WTC11 (cell line): Measurements from ENCODE around the gene PBX3. TPM values are rescaled to one million over a fixed set of nuclear protein-coding genes. Genes with fewer than 3 reads are reported as not detected.

Experiments used
- ATAC-seq: fragments of 200-7000 bp; cut with Tn5 transposase; 2 replicates; pipeline ENCODE4 v1.10.0; 2021; ENCODE audit warnings: mild to moderate bottlenecking, moderate library complexity
- CTCF ChIA-PET: fragments of 300-600 bp; sonication (Branson Sonifier 250); formaldehyde crosslinking; loops from one replicate; lab custom pipeline; 2021; ENCODE audit warnings: antibody characterized with exemption; lab: Charles Lee
- POLR2A ChIA-PET: fragments of 350-600 bp; sonication (Branson Sonifier 250); formaldehyde crosslinking; loops from one replicate; lab custom pipeline; 2021; ENCODE audit warnings: antibody characterized with exemption; lab: Charles Lee
- DNase-seq: peaks from one replicate; pipeline ENCODE4 v3.0.0; 2021; ENCODE audit warnings: low spot score
- H3K27ac Mint-ChIP-seq: 2 replicates; pipeline ENCODE4 v1.8.0; 2021; ENCODE audit warnings: mixed read lengths
- H3K27me3 Mint-ChIP-seq: 2 replicates; pipeline ENCODE4 v1.8.0; 2021; ENCODE audit warnings: low read depth, mild to moderate bottlenecking, moderate library complexity, mixed read lengths
- H3K36me3 Mint-ChIP-seq: 2 replicates; pipeline ENCODE4 v1.8.0; 2021; ENCODE audit warnings: mixed read lengths
- H3K4me1 Mint-ChIP-seq: 2 replicates; pipeline ENCODE4 v1.8.0; 2022; ENCODE audit warnings: mixed read lengths
- H3K4me3 Mint-ChIP-seq: 2 replicates; pipeline ENCODE4 v1.8.0; 2021; ENCODE audit warnings: mild to moderate bottlenecking, moderate library complexity, mixed read lengths
- H3K9me3 Mint-ChIP-seq: 2 replicates; pipeline ENCODE4 v1.8.0; 2021; ENCODE audit warnings: mixed read lengths
- ARID4B ChIP-seq: sonication (generic); formaldehyde crosslinking; IDR thresholded peaks from 2 replicates; pipeline ENCODE4 v1.8.0; 2023; ENCODE audit warnings: missing genetic modification reagents, mild to moderate bottlenecking, borderline replicate concordance
- ATF1 ChIP-seq: sonication (generic); formaldehyde crosslinking; IDR thresholded peaks from 2 replicates; pipeline ENCODE4 v1.8.1; 2023; ENCODE audit warnings: mild to moderate bottlenecking, moderate library complexity, missing genetic modification reagents
- CBFB ChIP-seq: sonication (generic); formaldehyde crosslinking; IDR thresholded peaks from 2 replicates; pipeline ENCODE4 v1.8.1; 2022; ENCODE audit warnings: mild to moderate bottlenecking, low read depth, missing genetic modification reagents
- E2F5 ChIP-seq: sonication (generic); formaldehyde crosslinking; IDR thresholded peaks from 2 replicates; pipeline ENCODE4 v1.8.1; 2022; ENCODE audit warnings: mild to moderate bottlenecking, moderate library complexity, missing genetic modification reagents
- EMX1 ChIP-seq: fragments of 250-450 bp; sonication (Bioruptor Pico); IDR thresholded peaks from 2 replicates; pipeline ENCODE4 v1.8.0; 2021; ENCODE audit warnings: mild to moderate bottlenecking
- ERG ChIP-seq: fragments of 250-450 bp; sonication (Bioruptor Pico); IDR thresholded peaks from 2 replicates; pipeline ENCODE4 v1.8.0; 2021; ENCODE audit warnings: mild to moderate bottlenecking
- ETV6 ChIP-seq: sonication (generic); formaldehyde crosslinking; IDR thresholded peaks from 2 replicates; pipeline ENCODE4 v1.8.1; 2022; ENCODE audit warnings: mild to moderate bottlenecking, missing genetic modification reagents
- FOXK1 ChIP-seq: sonication (generic); formaldehyde crosslinking; IDR thresholded peaks from 2 replicates; pipeline ENCODE4 v1.8.0; 2022; ENCODE audit warnings: mild to moderate bottlenecking, moderate library complexity, missing genetic modification reagents
- GABPB1 ChIP-seq: sonication (generic); formaldehyde crosslinking; IDR thresholded peaks from 2 replicates; pipeline ENCODE4 v1.8.1; 2023; ENCODE audit warnings: mild to moderate bottlenecking, missing genetic modification reagents
- IRF2 ChIP-seq: sonication (generic); formaldehyde crosslinking; IDR thresholded peaks from 2 replicates; pipeline ENCODE4 v1.8.0; 2022; ENCODE audit warnings: low read depth, missing genetic modification reagents, borderline replicate concordance
- MAX ChIP-seq: sonication (generic); formaldehyde crosslinking; IDR thresholded peaks from 2 replicates; pipeline ENCODE4 v1.8.0; 2022; ENCODE audit warnings: mild to moderate bottlenecking, missing genetic modification reagents
- TEAD1 ChIP-seq: sonication (generic); formaldehyde crosslinking; IDR thresholded peaks from 2 replicates; pipeline ENCODE4 v1.8.0; 2022; ENCODE audit warnings: mild to moderate bottlenecking, missing genetic modification reagents
- ZNF263 ChIP-seq: sonication (generic); formaldehyde crosslinking; IDR thresholded peaks from 2 replicates; pipeline ENCODE4 v1.8.1; 2022; ENCODE audit warnings: low read depth, mild to moderate bottlenecking, moderate library complexity, missing genetic modification reagents
- ZNF423 ChIP-seq: fragments of 250-450 bp; sonication (Bioruptor Pico); IDR thresholded peaks from 2 replicates; pipeline ENCODE4 v2.1.2; 2022; ENCODE audit warnings: mild to moderate bottlenecking, moderate library complexity
- ZNF425 ChIP-seq: fragments of 250-450 bp; sonication (Bioruptor Pico); conservative IDR thresholded peaks from 2 replicates; pipeline ENCODE4 v1.9.0; 2021; ENCODE audit warnings: mild to moderate bottlenecking
- ZSCAN18 ChIP-seq: fragments of 250-450 bp; sonication (Bioruptor Pico); IDR thresholded peaks from 2 replicates; pipeline ENCODE4 v2.1.2; 2022; ENCODE audit warnings: mild to moderate bottlenecking, moderate library complexity
- total RNA-seq: library from RNA; stranded (reverse); gene quantifications from 3 replicates; pipeline ENCODE4 v1.2.3, GENCODE V29; 2021

The PBX3 gene
- total RNA-seq, 1 experiment from 2014 or later, result 48.5 TPM

GRCh38 chr9:125850106-125850632 is 103.0 kb downstream of the PBX3 start (continued):
- no peak for TF ChIP-seq E2F5

GRCh38 chr9:125850763-125851162 is 103.6 kb downstream of the PBX3 start:
- TF ChIP-seq ARID4B (CRISPR knock-in tag) (no peak), ATF1 (no peak), IRF2 (no peak), ZSCAN18 (CRISPR knock-in tag) (no peak), ZNF423 (no peak), TEAD1 (no peak), MAX (CRISPR knock-in tag) (no peak), ERG (CRISPR knock-in tag) (no peak), ETV6 (CRISPR knock-in tag) (no peak)
- CTCF ChIA-PET, result no interaction called here
- no peak overlapping the region for H3K4me3 Mint-ChIP-seq
- DNase-seq (no peak), ATAC-seq (no peak)
- peak overlapping the region; percentile 10; the same call in 1 of the 2 replicates for H3K27ac Mint-ChIP-seq
- H3K27me3 Mint-ChIP-seq, result no peaks in the 10 kb centered on the region
- peaks cover 9% of the 10 kb centered on the region for H3K4me1 Mint-ChIP-seq
- H3K9me3 Mint-ChIP-seq, result peaks cover 7% of the 10 kb centered on the region
- peaks cover 6% of the 10 kb centered on the region; the same call in 1 of the 2 replicates for H3K36me3 Mint-ChIP-seq
- POLR2A ChIA-PET, result no interaction called here

- no peaks in the 10 kb centered on the region; the same call in 1 of the 2 replicates for H3K36me3 Mint-ChIP-seq
- no peak for TF ChIP-seq CBFB
- TF ChIP-seq EMX1 (CRISPR knock-in tag), result no peak
- no peak for TF ChIP-seq E2F5
- no peak for TF ChIP-seq FOXK1 (CRISPR knock-in tag)
- TF ChIP-seq ZNF425 (CRISPR knock-in tag), result no peak
- no peak for TF ChIP-seq MAX (CRISPR knock-in tag)
- no peak for TF ChIP-seq GABPB1 (CRISPR knock-in tag)
- TF ChIP-seq ZNF263 (CRISPR knock-in tag), result no peak
- H3K9me3 Mint-ChIP-seq, result no peaks in the 10 kb centered on the region
- H3K27me3 Mint-ChIP-seq, result no peaks in the 10 kb centered on the region
- no peak overlapping the region for H3K4me3 Mint-ChIP-seq
- DNase-seq (no peak), ATAC-seq (no peak)
- H3K27ac Mint-ChIP-seq, result no peak overlapping the region; the same call in 1 of the 2 replicates
- H3K4me1 Mint-ChIP-seq, result peaks cover 12% of the 10 kb centered on the region
- ChIA-PET POLR2A (no interaction called here), CTCF (no interaction called here)
These were observed 104.8 kb downstream of the PBX3 start for GRCh38 chr9:125851979-125852378.
